Suprapubic skin (tissue), 3 donors: ENCODE measurements around the gene GNPTAB.

Source experiments
- CTCF ChIP-seq, 2 donors: fragments of 200-600 bp in 1 of 2; fragments of 450-650 bp in 1 of 2; sonication (generic) in 1 of 2; IDR thresholded peaks; one replicate each; pipeline ENCODE4 v1.5.1; 2016 to 2019; ENCODE audit warnings: antibody characterized with exemption in 2 of 2, mild to moderate bottlenecking in 1 of 2, moderate library complexity in 1 of 2
- POLR2A ChIP-seq, 2 donors: fragments of 450-650 bp; IDR thresholded peaks; one replicate each; pipeline ENCODE4 v1.6.1; 2017; ENCODE audit warnings: antibody characterized with exemption in 2 of 2, mild to moderate bottlenecking in 2 of 2, moderate library complexity in 2 of 2

GRCh38 chr12:101799774-101800173 is 31.0 kb downstream of the GNPTAB start:
- no peak for TF ChIP-seq POLR2A (IDR thresholded peaks at IDR 0.05)
- no peak for TF ChIP-seq CTCF (IDR thresholded peaks at IDR 0.05)
